Measurements from ENCODE around the gene BMP8A.
"Not testable (repeated sequence)": the region's sequence is repeated elsewhere in the genome, so short reads cannot be mapped to it uniquely, and the experiment has no call there.

The BMP8A gene

GRCh38 chr1:39452540-39452939 lies 38.9 kb upstream of the BMP8A start:
- no peak for TF ChIP-seq CTCF (conservative IDR thresholded peaks at IDR 0.05)
- H3K27ac ChIP-seq = no peak overlapping the region

GRCh38 chr1:39453603-39454002 lies 37.8 kb upstream of the BMP8A start:
- no peak for TF ChIP-seq CTCF (conservative IDR thresholded peaks at IDR 0.05)

GRCh38 chr1:39458991-39459390 lies 32.4 kb upstream of the BMP8A start:
- H3K27ac ChIP-seq = no peak overlapping the region
- no peak for TF ChIP-seq CTCF (conservative IDR thresholded peaks at IDR 0.05)

More at GRCh38 chr1:39453603-39454002, 37.8 kb upstream of the BMP8A start:
- no peak overlapping the region for H3K27ac ChIP-seq

GRCh38 chr1:39462074-39462473 lies 29.4 kb upstream of the BMP8A start:
- no peak for TF ChIP-seq CTCF (conservative IDR thresholded peaks at IDR 0.05)
- H3K27ac ChIP-seq = no peak overlapping the region

GRCh38 chr1:39466413-39467107 lies 24.9 kb upstream of the BMP8A start:
- no peak for TF ChIP-seq CTCF (conservative IDR thresholded peaks at IDR 0.05)
- H3K27ac ChIP-seq = no peak overlapping the region

GRCh38 chr1:39467108-39467720 lies 24.2 kb upstream of the BMP8A start:
- not testable (repeated sequence) for H3K27ac ChIP-seq

- H3K27ac ChIP-seq = no peak overlapping the region
- TF ChIP-seq CTCF (conservative IDR thresholded peaks at IDR 0.05) = no peak; the same call in 1 of the 2 replicates
These were observed 22.3 kb upstream of the BMP8A start for GRCh38 chr1:39469150-39469549.

- no peak overlapping the region for H3K27ac ChIP-seq
- no peak for TF ChIP-seq CTCF (conservative IDR thresholded peaks at IDR 0.05)
These were observed 21.4 kb upstream of the BMP8A start for GRCh38 chr1:39470040-39470439.
